Measurements from ENCODE around the gene EIF4G2.
"Not testable (repeated sequence)": the region's sequence is repeated elsewhere in the genome, so short reads cannot be mapped to it uniquely, and the experiment has no call there.

The EIF4G2 gene

DNA sequence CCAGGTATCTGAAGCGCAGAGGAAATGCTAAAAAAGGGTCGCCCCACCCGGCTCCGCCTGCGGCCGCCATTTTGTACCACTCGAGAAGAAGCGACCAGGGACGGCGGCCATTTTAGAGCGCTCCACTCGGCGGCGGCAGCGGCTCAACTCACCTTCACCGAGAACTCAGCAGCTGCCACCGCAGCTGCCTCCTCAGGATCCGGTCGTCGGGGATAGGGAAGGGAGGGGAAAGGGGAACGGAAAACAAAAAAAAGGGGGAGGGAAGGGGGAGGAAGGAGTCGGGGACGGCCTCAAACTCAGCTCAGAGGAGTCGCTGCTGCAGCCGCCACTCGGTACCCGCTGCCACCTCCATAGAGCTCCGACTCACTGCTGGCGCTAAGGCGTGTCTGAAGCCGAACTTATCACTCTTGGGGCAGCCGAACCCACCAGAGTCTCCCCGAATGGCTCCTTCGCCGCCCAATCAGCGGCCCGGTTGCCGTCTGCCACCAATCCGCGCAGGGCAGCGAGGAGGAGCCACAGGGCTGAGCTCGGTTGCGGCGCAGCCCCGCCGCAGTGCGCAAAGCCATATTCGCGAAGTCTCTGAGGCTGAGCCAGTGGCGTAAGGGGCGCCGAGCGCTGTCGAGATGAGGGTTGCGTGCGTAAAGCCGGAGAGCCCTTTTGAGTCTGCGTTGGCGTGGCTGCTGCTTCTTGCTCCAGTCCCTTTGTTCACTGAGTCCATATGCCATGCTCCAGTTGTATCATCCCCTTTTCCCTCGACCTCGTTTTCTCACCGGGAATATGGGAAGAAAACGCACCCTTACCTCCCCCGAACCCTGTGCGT lies at the start of gene EIF4G2:
Gene EIF4G2 (minus strand): TSS at position 374 of the 820 bp plus-strand sequence.
- peak; percentile 99 for DNase-seq (ENCODE audit: low spot score)

- peak; percentile 98 for DNase-seq (ENCODE audit: low spot score)
These were observed 49.1 kb upstream of the EIF4G2 start, which contains the start of gene ZBED5 for GRCh38 chr11:10857709-10858438. TSS of gene ZBED5 (minus strand) at chr11:10858053. CDS start at chr11:10854945, 3,108 bp downstream.

GRCh38 chr11:10857459-10857708 lies 48.7 kb upstream of the EIF4G2 start:
- no peak for DNase-seq (ENCODE audit: low spot score)

DNA sequence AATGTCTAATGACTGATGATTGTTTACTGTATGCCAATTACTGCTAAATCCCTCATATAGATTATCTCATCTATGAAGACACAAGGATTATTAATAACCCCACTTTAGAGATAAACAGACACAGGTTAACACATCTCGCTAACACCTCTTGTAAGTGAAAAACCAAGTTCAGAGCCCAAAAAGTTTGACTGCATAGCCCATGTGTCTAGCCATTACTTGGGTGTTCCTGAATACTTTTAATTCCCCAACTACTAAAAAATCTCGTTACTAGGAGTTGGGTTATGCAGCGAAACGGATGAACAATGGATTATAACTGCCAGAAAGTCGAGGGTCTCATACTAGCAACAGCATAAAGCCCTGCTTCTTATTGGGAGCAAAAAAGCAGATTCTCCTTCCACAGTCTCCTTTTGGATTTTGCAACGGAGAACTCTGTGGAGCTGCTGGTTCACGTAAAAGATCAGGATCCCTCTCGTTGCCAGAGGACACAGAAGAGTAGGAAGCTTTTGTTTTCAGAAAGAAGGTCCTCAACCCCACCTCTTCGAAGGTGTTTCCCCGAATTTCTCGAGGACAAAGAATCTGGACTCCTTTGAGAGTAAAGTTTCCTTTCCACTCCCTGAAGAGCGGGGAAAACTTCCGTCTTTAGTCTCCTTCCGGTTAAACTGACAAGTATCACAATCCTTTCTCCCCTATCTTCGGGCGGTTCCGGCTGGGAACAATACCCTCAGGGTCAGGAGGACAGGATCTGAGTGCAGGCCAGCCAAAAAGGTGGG lies 48.1 kb upstream of the EIF4G2 start:
- DNase-seq (ENCODE audit: low spot score): peak; percentile 42

DNA sequence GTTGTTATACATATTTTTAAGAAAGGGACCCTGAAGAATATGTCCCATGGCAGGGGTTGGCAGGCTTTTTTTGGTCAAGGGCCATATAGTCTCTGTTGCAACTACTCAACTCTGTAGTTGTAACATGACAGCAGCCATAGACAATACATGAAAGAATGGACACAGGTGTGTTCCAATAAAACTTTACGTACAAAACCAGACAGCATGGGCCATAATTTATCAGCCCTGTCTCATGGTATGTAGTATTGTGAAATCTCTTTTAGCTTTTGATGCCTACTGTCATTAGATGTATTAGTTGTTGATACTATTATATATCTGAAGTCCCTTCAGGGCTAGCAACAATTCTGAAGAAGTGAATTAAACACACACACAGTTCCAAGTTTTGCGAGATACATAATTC lies 46.6 kb upstream of the EIF4G2 start:
- no peak for DNase-seq (ENCODE audit: low spot score)

DNA sequence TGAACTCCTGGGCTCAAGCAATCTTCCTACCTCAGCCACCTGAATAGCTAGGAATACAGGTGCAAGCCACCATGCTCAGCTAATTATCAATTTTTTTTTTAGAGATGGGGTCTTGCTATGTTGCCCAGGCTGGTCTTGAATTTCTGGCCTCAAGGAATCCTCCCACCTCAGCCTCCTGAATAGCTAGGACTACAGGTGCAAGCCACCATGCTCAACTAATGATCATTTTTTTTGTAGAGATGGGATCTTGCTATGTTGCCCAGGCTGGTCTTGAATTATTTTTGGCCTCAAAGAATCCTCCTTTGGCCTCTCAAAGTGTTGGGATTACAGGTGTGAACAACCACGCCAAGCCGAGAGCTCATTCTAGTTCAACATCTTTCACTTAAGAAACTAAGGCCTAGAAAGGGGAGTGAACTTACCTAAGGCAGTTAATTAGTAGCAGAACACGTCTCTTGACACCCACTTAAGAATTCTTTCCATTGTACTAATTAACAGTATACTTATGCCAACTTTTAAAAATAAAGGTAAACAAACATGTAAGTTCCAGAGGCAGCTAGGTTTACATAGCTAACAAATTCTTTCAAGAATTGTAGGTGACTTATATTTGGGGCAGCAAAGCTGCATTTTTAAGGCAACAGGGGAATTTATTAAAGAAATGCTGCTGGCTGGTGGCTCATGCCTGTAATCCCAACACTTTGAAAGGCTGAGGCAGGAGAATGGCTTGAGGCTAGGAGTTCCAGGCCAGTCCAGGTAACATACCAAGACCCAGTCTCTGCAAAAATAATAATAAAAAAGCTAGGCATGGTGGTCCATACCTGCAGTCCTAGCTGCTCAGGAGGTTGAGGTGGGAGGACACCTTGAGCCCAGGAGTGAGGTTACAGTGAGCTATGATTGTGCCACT lies 39.5 kb upstream of the EIF4G2 start:
- DNase-seq (ENCODE audit: low spot score): no peak

DNA sequence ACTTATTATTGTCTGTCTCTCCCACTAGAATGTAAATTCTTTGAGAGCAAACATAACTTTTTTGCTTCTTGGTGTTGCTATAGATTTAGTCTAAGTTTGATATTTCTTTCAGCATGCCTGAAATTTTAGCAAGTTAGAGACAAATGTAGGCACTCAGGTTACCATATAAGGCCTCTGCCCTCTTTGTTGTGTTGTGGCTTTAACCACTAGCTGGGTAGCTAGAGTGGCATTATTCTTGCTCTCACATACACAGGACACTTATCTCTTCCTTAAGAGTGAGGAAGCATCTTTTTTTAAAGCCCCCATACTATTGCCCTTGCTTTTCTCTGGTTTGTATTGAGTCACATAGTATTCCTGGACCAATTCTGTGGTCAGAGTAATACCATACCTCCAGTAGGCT lies 37.9 kb upstream of the EIF4G2 start:
- DNase-seq (ENCODE audit: low spot score): no peak

DNA sequence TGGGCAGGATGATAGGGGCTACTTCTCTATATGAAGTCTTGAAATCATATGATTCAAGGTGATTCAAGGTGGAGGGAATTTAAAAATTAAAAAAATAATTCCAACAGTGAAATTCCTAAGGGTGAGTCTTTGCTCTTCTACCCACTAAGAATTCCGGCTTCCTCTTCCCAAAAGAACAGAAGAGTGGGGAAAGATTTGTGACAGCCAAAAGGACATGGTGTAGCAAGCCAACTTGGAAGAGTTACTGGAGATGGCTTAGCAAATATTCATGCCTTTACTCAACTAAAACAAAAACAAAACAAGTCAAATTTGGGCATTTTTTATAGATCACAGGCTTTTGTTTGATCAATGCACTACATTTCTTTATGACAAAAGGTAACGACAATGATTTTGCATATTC lies 36.9 kb upstream of the EIF4G2 start:
- DNase-seq (ENCODE audit: low spot score): no peak

GRCh38 chr11:10844796-10845195 lies 36.1 kb upstream of the EIF4G2 start:
- no peak for DNase-seq (ENCODE audit: low spot score)

GRCh38 chr11:10844356-10844755 lies 35.6 kb upstream of the EIF4G2 start:
- DNase-seq (ENCODE audit: low spot score): no peak

DNA sequence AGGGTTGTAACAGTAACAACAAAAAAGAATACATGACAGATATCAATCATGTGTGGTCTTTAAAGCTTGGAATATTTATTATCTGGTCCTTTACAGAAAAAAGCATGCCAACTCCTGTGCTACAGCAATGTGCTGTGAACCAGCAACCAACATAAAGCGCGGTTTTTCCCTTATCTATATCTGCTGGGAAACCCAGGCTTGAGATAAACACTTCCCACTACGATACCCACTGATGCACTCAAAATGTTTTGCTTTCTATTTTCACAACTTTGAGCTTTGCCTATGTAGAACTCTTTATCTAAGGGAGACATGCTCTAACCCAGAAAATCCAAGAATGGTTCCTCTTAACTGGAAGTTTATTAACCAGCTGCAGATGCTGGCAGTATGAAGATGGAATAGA lies 30.2 kb upstream of the EIF4G2 start:
- no peak for DNase-seq (ENCODE audit: low spot score)

DNA sequence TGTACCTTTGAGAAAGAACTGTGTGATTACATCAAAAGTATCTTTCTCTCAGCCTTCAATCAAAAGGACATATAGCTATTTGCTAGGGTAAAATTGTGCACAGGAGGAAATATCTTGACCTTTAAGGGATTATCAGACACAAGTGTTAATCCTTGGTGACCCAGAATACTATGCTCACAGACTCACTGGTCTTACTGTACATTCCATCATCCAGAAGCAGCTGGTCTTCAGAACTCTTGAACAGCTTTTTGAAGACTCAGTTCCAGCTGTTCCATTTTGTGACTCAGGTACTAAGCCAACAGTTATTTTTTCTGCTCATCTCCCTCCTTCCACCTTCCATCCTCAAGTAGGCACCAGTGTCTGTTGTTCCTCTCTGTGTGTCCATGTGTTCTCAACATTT lies 29.4 kb upstream of the EIF4G2 start:
- DNase-seq (ENCODE audit: low spot score): no peak

DNA sequence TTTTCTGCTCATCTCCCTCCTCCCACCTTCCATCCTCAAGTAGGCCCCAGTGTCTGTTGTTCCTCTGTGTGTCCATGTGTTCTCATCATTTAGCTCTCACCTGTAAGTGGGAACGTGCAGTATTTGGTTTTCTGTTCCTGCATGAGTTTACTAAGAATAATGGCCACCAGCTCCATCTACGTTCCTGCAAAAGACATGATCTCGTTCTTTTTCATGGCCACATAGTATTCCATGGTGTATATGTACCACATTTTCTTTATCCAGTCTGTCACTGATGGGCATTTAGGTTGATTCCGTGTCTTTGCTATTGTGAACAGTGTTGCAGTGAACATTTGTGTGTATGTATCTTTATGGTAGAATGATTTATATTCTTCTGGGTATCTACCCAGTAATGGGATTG lies 28.2 kb upstream of the EIF4G2 start:
- not testable (repeated sequence) for DNase-seq (ENCODE audit: low spot score)

- no peak for DNase-seq (ENCODE audit: low spot score)
These were observed 20.4 kb upstream of the EIF4G2 start for GRCh38 chr11:10829139-10829538.

DNA sequence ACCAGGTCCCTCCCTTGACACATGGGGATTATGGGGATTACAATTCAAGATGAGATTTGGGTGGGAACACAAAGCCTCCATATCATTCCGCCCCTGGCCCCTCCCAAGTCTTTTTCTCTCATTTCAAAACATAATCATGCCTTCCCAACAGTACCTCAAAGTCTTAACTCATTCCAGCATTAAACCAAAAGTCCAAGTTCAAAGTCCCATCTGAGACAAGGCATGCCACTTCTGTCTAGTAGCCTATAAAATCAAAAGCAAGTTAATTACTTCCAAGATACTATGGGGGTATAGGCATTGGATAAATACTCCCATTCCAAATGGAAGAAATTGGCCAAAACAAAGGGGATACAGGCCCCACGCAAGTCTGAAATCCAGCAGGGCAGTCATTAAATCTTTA lies 19.7 kb upstream of the EIF4G2 start:
- DNase-seq (ENCODE audit: low spot score): no peak

DNA sequence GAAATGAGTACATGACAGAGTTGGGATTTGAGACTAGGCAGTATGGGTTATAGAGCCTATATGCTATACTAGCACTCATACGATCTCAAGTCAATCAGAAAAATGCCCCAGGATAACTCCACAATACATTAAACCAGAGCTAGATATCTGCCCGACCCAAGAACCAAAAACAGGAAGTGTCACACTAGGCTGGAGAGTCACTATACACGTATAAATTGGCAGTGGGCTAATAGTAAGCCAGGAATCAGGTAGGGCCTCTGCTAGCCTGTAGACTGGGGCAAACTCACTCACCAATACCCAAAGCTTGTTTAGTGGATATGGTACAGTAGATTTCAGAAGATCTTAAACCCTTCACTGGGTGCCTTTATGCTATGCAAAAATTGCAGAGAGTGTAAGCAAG lies 16.2 kb upstream of the EIF4G2 start:
- no peak for DNase-seq (ENCODE audit: low spot score)

- no peak for DNase-seq (ENCODE audit: low spot score)
These were observed 14.4 kb upstream of the EIF4G2 start for GRCh38 chr11:10823152-10823579.

DNA sequence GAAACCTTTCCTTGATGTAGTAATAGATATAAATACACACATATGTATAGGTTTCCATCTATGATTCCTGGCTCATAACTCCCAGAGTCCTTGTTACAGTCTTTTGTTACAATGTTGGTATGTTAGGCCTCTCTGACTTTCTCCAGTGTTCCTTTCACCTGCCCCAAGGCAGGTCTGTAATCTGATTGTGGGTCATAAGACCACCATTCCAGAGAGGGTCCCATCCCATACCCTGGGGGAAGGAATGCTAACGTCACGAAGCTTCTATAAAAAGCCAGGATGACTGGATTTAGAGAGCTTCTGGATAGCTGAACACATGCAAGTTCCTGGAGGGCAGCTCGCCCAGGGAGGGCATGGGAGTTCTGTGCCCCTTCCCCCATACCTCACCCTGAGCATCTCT lies 13.8 kb upstream of the EIF4G2 start:
- DNase-seq (ENCODE audit: low spot score): not testable (repeated sequence)

GRCh38 chr11:10818594-10818993 lies 9.9 kb upstream of the EIF4G2 start:
- no peak for DNase-seq (ENCODE audit: low spot score)

DNA sequence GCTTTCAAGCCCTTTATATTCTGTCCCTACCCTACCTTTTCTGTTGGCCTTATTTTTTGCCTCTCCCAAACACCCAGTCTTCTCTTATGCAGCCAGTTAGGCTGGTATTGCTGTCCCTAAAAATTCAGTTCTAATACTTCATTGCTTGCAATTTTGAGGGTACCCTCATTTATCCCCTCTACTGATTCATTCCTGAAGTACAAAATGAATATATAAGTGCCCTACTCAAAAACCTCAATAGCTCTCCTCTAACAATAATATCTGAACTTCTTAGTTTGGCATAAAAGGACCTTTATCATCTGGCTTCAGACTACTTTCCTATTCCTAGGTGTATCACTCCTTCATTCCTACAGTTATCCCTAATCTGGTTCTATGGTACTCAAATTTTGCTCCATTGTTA lies 5.2 kb upstream of the EIF4G2 start:
- no peak for DNase-seq (ENCODE audit: low spot score)

- peak; percentile 73 for DNase-seq (ENCODE audit: low spot score)
These were observed 841 bp upstream of the EIF4G2 start for GRCh38 chr11:10809373-10810160.
